Measurements from ENCODE around the gene SPINK8. TPM values are rescaled to one million over a fixed set of nuclear protein-coding genes. Genes with fewer than 3 reads are reported as not detected.

The SPINK8 gene
- total RNA-seq, 1 donor from 2014 or later: not detected

DNA sequence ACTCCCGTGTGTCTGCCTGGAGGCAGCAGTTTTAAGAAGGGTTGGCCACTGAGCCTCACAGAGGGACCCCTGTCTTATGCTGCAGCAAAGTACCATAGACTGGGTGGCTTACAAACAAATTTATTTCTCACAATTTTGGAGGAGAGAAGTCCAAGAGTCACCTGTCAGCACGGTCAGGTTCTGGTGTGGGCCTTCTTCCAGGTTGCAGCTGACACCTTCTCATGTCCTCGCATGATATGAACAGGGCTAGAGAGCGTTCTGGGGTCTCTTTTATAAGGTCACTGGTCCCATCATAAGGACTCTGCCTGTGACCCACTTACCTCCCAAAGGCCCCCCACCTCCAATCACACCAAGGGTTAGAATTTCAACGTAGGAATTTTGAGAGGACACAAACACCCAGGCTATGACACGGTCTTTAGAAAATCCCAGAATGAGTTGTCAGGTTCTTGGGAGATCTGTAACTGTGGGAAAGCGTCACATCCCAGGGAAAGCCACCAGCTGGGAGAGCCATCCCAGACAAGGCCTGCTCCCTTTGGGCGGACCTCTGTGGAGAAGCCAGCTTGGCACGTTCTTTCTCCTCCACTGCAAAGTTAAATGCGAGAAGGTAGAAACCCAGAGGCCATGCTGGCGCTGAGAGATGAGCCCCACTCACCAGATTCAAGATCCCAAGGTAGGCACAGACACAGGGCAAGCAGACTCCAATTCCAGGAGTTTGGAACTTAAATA lies 38.4 kb upstream of the SPINK8 start, which contains the start of gene FBXW12:
FBXW12 (plus strand) TSS at position 569 of the 726 bp plus-strand sequence. CDS start 549 bp downstream, outside the sequence.
- no peaks in the 10 kb centered on the region for H3K9me3 Mint-ChIP-seq
- H3K27ac Mint-ChIP-seq: no peak within 1 kb of the TSS

DNA sequence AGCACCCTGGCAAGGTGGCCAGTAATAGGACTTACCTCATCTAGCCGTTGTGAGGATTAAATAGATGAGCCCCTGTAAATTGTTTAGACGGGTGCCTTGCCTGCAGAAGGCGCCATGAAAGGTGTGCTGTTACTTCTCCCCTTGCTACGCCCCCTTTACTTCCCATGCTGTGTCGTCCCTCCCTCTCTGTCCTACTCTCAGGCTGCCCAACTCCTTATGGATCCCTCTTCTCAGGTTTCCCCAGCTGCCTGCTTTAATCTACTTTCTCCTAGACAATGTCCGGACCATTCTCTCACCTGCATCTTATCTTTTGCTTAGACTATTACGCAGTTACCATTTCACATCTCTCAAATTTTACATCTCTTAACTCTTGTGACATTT lies 36.9 kb upstream of the SPINK8 start:
- Mint-ChIP-seq H3K27ac (no peak overlapping the region), H3K9me3 (no peaks in the 10 kb centered on the region), H3K4me1 (peaks cover 9% of the 10 kb centered on the region), H3K27me3 (ENCODE audit: insufficient read depth, low read depth) (no peaks in the 10 kb centered on the region), H3K4me3 (no peak overlapping the region), H3K36me3 (no peaks in the 10 kb centered on the region)
- H3K79me2 ChIP-seq (ENCODE audit: low read depth): no peaks in the 10 kb centered on the region
- H3K36me3 ChIP-seq: no peaks in the 10 kb centered on the region
- H3K4me3 ChIP-seq: no peak overlapping the region
- H3K9me3 ChIP-seq (ENCODE audit: low read depth): no peaks in the 10 kb centered on the region
- peaks cover 17% of the 10 kb centered on the region for H3F3A ChIP-seq (ENCODE audit: low read depth)
- peak overlapping the region; percentile 32 for H2AFZ ChIP-seq (replicated peaks)
- H3K4me2 ChIP-seq: peak overlapping the region; percentile 17
- no peaks in the 10 kb centered on the region for H3K27me3 ChIP-seq
- no peak overlapping the region for H3K27ac ChIP-seq
- no peak for TF ChIP-seq CTCF (IDR thresholded peaks at IDR 0.05)
- no peak for TF ChIP-seq EZH2 (IDR thresholded peaks at IDR 0.05)
- TF ChIP-seq EZH2phosphoT487 (IDR thresholded peaks at IDR 0.05): no peak
- DNase-seq (ENCODE audit: low spot score): no peak
- no peaks in the 10 kb centered on the region for H4K20me1 ChIP-seq (ENCODE audit: low read depth)
- H3K4me1 ChIP-seq: peaks cover 27% of the 10 kb centered on the region
- H3K9ac ChIP-seq: no peak overlapping the region

More for the DNA sequence above, 38.4 kb upstream of the SPINK8 start, which contains the start of gene FBXW12:
- Histone ChIP-seq H3K36me3 (no peaks in the 10 kb centered on the region), H3K27ac (peak within 1 kb of the TSS; percentile 13), H3K4me1 (peaks cover 27% of the 10 kb centered on the region), H3K4me2 (peak within 1 kb of the TSS; percentile 56), H3F3A (ENCODE audit: low read depth) (peaks cover 17% of the 10 kb centered on the region), H4K20me1 (ENCODE audit: low read depth) (no peaks in the 10 kb centered on the region), H2AFZ (replicated peaks) (peak within 1 kb of the TSS; percentile 17), H3K27me3 (no peaks in the 10 kb centered on the region), H3K79me2 (ENCODE audit: low read depth) (no peaks in the 10 kb centered on the region), H3K9me3 (ENCODE audit: low read depth) (no peaks in the 10 kb centered on the region), H3K4me3 (no peak within 1 kb of the TSS), H3K9ac (no peak within 1 kb of the TSS)
- Mint-ChIP-seq H3K4me1 (peaks cover 9% of the 10 kb centered on the region), H3K4me3 (no peak within 1 kb of the TSS), H3K27me3 (ENCODE audit: insufficient read depth, low read depth) (no peaks in the 10 kb centered on the region), H3K36me3 (no peaks in the 10 kb centered on the region)
- TF ChIP-seq EZH2 (IDR thresholded peaks at IDR 0.05): no peak
- no peak for TF ChIP-seq EZH2phosphoT487 (IDR thresholded peaks at IDR 0.05)
- TF ChIP-seq CTCF (IDR thresholded peaks at IDR 0.05): no peak
- no peak for DNase-seq (ENCODE audit: low spot score)

DNA sequence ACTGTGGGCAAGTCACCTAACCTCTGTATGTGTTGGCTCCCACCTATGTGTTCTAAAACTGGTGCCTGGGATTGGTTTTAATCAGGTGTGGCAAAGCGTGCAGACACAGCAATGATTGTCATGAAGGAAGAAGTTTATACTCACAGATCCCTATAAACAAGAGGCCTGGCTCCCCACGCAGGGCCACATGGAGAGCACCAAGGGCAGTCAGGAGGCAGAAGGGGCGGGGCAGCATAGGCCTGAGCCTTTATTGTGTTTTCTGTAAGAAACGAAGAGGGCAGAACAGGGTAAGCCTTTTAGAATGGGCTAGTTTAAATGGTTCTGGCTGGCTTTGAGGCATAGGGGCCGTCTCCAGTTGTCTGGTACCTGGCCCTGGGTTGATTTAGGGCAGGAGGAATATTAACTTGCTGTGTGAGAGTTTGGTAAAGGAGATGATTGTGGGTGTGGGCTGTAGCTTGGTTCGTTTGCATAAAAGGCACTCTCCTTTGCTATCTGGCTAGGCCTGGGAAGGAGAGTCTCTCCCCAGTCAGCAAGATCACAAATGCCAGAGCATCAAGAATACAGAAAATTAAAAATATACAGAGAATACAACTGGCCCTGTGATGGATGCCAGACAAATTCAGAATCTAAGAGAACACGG lies 36.4 kb upstream of the SPINK8 start:
- Histone ChIP-seq H3K79me2 (ENCODE audit: low read depth) (no peaks in the 10 kb centered on the region), H4K20me1 (ENCODE audit: low read depth) (no peaks in the 10 kb centered on the region), H3K9me3 (ENCODE audit: low read depth) (no peaks in the 10 kb centered on the region), H2AFZ (replicated peaks) (peak overlapping the region; percentile 32), H3K4me3 (no peak overlapping the region), H3K27ac (no peak overlapping the region), H3K9ac (no peak overlapping the region), H3K36me3 (no peaks in the 10 kb centered on the region), H3K4me2 (peak overlapping the region; percentile 17), H3K27me3 (no peaks in the 10 kb centered on the region), H3K4me1 (peaks cover 27% of the 10 kb centered on the region), H3F3A (ENCODE audit: low read depth) (peaks cover 17% of the 10 kb centered on the region)
- Mint-ChIP-seq H3K36me3 (no peaks in the 10 kb centered on the region), H3K4me1 (peaks cover 9% of the 10 kb centered on the region), H3K27ac (no peak overlapping the region), H3K27me3 (ENCODE audit: insufficient read depth, low read depth) (no peaks in the 10 kb centered on the region), H3K4me3 (no peak overlapping the region), H3K9me3 (no peaks in the 10 kb centered on the region)
- peak; percentile 33 for DNase-seq (ENCODE audit: low spot score)
- TF ChIP-seq CTCF (IDR thresholded peaks at IDR 0.05): no peak
- TF ChIP-seq EZH2 (IDR thresholded peaks at IDR 0.05): no peak
